Fibroblast of lung (primary cell): ENCODE measurements around the gene BBS1. TPM values are rescaled to one million over a fixed set of nuclear protein-coding genes. Genes with fewer than 3 reads are reported as not detected.

Experiments
- DNase-seq, 2 donors: peaks; one replicate each; pipeline versions ENCODE4 v3.0.0 to v3.0.0-alpha.2; 2010; ENCODE audit warnings: low read depth in 2 of 2
- H2AFZ ChIP-seq: 2 replicates; pipeline ENCODE4 v1.5.1; 2012; ENCODE audit warnings: low read length, control low read depth, inconsistent platforms
- H3K27ac ChIP-seq: 2 replicates; pipeline ENCODE4 v1.5.1; 2011; ENCODE audit warnings: low read length, control low read depth; ENCODE audit not compliant: insufficient read depth
- H3K27me3 ChIP-seq: 2 replicates; pipeline ENCODE4 v1.5.1; 2011; ENCODE audit warnings: mild to moderate bottlenecking, low read length; ENCODE audit not compliant: control insufficient read depth, insufficient read depth
- H3K36me3 ChIP-seq: 2 replicates; pipeline ENCODE4 v1.5.1; 2011; ENCODE audit warnings: low read length; ENCODE audit not compliant: control insufficient read depth, insufficient read depth
- H3K4me1 ChIP-seq: 2 replicates; pipeline ENCODE4 v1.5.1; 2011; ENCODE audit warnings: low read length; ENCODE audit not compliant: control insufficient read depth, insufficient read depth; ENCODE audit errors: extremely low read depth
- H3K4me2 ChIP-seq: 2 replicates; pipeline ENCODE4 v1.5.1; 2011; ENCODE audit warnings: low read length, control low read depth; ENCODE audit not compliant: insufficient read depth; ENCODE audit errors: extremely low read depth
- H3K4me3 ChIP-seq, 4 experiments: fragments of 200-600 bp in 1 of 4; sonication (generic) in 1 of 4; replicated peaks in 1 of 4; 2 replicates each; pipeline ENCODE4 v1.5.1; 2011 to 2016; ENCODE audit warnings: low read length in 4 of 4, low read depth in 3 of 4, mild to moderate bottlenecking in 3 of 4, control low read depth in 2 of 4, inconsistent platforms in 1 of 4, mixed read lengths in 1 of 4; ENCODE audit not compliant: insufficient read depth in 1 of 4; ENCODE audit errors: control extremely low read depth in 1 of 4
- H3K79me2 ChIP-seq: 2 replicates; pipeline ENCODE4 v1.5.1; 2012; ENCODE audit warnings: mild to moderate bottlenecking, low read length, inconsistent platforms; ENCODE audit not compliant: control insufficient read depth, insufficient read depth
- H3K9ac ChIP-seq: 2 replicates; pipeline ENCODE4 v1.5.1; 2011; ENCODE audit warnings: mild to moderate bottlenecking, low read length, control low read depth; ENCODE audit not compliant: insufficient read depth
- H3K9me3 ChIP-seq: 2 replicates; pipeline ENCODE4 v1.5.1; 2012; ENCODE audit warnings: low read depth, low read length; ENCODE audit not compliant: control insufficient read depth, insufficient read depth
- H4K20me1 ChIP-seq: 2 replicates; pipeline ENCODE4 v1.5.1; 2011; ENCODE audit warnings: low read length; ENCODE audit not compliant: control insufficient read depth, insufficient read depth; ENCODE audit errors: extremely low read depth
- CTCF ChIP-seq, 2 donors: IDR thresholded peaks in 1 of 2; conservative IDR thresholded peaks in 1 of 2; 1 replicate in 1 of 2; 2 replicates in 1 of 2; pipeline ENCODE4 v1.5.1; 2011 to 2012; ENCODE audit warnings: low read length in 2 of 2, control low read depth in 1 of 2, inconsistent platforms in 1 of 2, low read depth in 1 of 2, mild to moderate bottlenecking in 1 of 2
- EZH2 ChIP-seq: IDR thresholded peaks from 2 replicates; pipeline ENCODE4 v1.5.1; 2012; ENCODE audit warnings: low read length, control low read depth, mild to moderate bottlenecking; ENCODE audit errors: missing control alignments
- polyA plus RNA-seq, 2 donors: library from polyadenylated mRNA; depleted of rRNA in 1 of 2; stranded (reverse) in 1 of 2; unstranded in 1 of 2; fragments of >200 nt; gene quantifications; 2 replicates each; pipeline ENCODE4 v1.2.1, GENCODE V29; 2011 to 2012; ENCODE audit warnings: missing spikeins in 1 of 2
- total RNA-seq: library from RNA; depleted of rRNA; stranded (reverse); fragments of >200 nt; gene quantifications from 2 replicates; pipeline ENCODE4 v1.2.1, GENCODE V29; 2014

Gene BBS1
- total and polyA plus RNA-seq, 2 donors (not counting 1 experiment from before 2014, with no cell fraction given), result 16.5 to 20.5 TPM

GRCh38 chr11:66469441-66469840, 41.0 kb upstream of the BBS1 start:
- no peak overlapping the region for H2AFZ ChIP-seq
- no peak overlapping the region for H3K4me2 ChIP-seq
- H3K79me2 ChIP-seq, result no peaks in the 10 kb centered on the region
- no peaks in the 10 kb centered on the region for H3K9me3 ChIP-seq
- H3K27me3 ChIP-seq, result no peaks in the 10 kb centered on the region
- H3K4me1 ChIP-seq, result peaks cover 7% of the 10 kb centered on the region
- DNase-seq, result no peak
- H3K36me3 ChIP-seq, result peaks cover 9% of the 10 kb centered on the region
- H3K4me3 ChIP-seq, result no peak overlapping the region
- no peak overlapping the region for H3K27ac ChIP-seq
- no peak for TF ChIP-seq EZH2
- TF ChIP-seq CTCF (conservative IDR thresholded peaks at IDR 0.05 in 1 of 2, IDR thresholded peaks at IDR 0.05 in 1 of 2; ENCODE audit: low read depth in 1 of 2, low read length in 2 of 2), result no peak
- no peak overlapping the region for H3K9ac ChIP-seq
- no peaks in the 10 kb centered on the region for H4K20me1 ChIP-seq

- no peak for TF ChIP-seq CTCF (conservative IDR thresholded peaks at IDR 0.05 in 1 of 2, IDR thresholded peaks at IDR 0.05 in 1 of 2; ENCODE audit: low read depth in 1 of 2, low read length in 2 of 2)
- no peak for TF ChIP-seq EZH2
- peaks cover 9% of the 10 kb centered on the region for H3K36me3 ChIP-seq
- peaks cover 7% of the 10 kb centered on the region for H3K4me1 ChIP-seq
- H3K79me2 ChIP-seq, result no peaks in the 10 kb centered on the region
- no peaks in the 10 kb centered on the region for H4K20me1 ChIP-seq
- no peak overlapping the region for H2AFZ ChIP-seq
- no peaks in the 10 kb centered on the region for H3K9me3 ChIP-seq
- H3K27me3 ChIP-seq, result no peaks in the 10 kb centered on the region
- H3K27ac ChIP-seq, result no peak overlapping the region
- no peak for DNase-seq
- no peak overlapping the region for H3K4me2 ChIP-seq
- no peak overlapping the region for H3K9ac ChIP-seq
- H3K4me3 ChIP-seq, result no peak overlapping the region
Measured at GRCh38 chr11:66470015-66470414, 40.4 kb upstream of the BBS1 start.

GRCh38 chr11:66471142-66471541, 39.3 kb upstream of the BBS1 start:
- H2AFZ ChIP-seq, result no peak overlapping the region
- no peaks in the 10 kb centered on the region for H3K27me3 ChIP-seq
- no peaks in the 10 kb centered on the region for H3K79me2 ChIP-seq
- peaks cover 9% of the 10 kb centered on the region for H3K36me3 ChIP-seq
- TF ChIP-seq CTCF (conservative IDR thresholded peaks at IDR 0.05 in 1 of 2, IDR thresholded peaks at IDR 0.05 in 1 of 2; ENCODE audit: low read depth in 1 of 2, low read length in 2 of 2) (no peak), EZH2 (no peak)
- H4K20me1 ChIP-seq, result no peaks in the 10 kb centered on the region
- DNase-seq, result no peak
- no peak overlapping the region for H3K9ac ChIP-seq
- no peak overlapping the region for H3K27ac ChIP-seq
- no peak overlapping the region for H3K4me3 ChIP-seq
- no peak overlapping the region for H3K4me2 ChIP-seq
- H3K9me3 ChIP-seq, result no peaks in the 10 kb centered on the region
- peaks cover 7% of the 10 kb centered on the region for H3K4me1 ChIP-seq
